Adrenal gland (tissue), 5 donors: ENCODE results near the gene ADAMTS18.

Source experiments
- POLR2A ChIP-seq, 2 donors: fragments of 450-650 bp; IDR thresholded peaks; one replicate each; pipeline ENCODE4 v1.6.1; 2017; ENCODE audit warnings: antibody characterized with exemption in 2 of 2, mild to moderate bottlenecking in 2 of 2, moderate library complexity in 1 of 2
- TF ChIP-seq, protein P1 (sequence below), 6 experiments: fragments of 450-650 bp in 4 of 6; fragments of 200-600 bp in 2 of 6; sonication (generic) in 1 of 6; IDR thresholded peaks; 1 replicate in 5 of 6; 2 replicates in 1 of 6; pipeline versions ENCODE4 v1.5.1 to v1.8.0; 2016 to 2021; ENCODE audit warnings: antibody characterized with exemption in 6 of 6, mild to moderate bottlenecking in 2 of 6, moderate library complexity in 1 of 6
- donor health status: DM: no; HTN: no; CAD: no.

DNA sequence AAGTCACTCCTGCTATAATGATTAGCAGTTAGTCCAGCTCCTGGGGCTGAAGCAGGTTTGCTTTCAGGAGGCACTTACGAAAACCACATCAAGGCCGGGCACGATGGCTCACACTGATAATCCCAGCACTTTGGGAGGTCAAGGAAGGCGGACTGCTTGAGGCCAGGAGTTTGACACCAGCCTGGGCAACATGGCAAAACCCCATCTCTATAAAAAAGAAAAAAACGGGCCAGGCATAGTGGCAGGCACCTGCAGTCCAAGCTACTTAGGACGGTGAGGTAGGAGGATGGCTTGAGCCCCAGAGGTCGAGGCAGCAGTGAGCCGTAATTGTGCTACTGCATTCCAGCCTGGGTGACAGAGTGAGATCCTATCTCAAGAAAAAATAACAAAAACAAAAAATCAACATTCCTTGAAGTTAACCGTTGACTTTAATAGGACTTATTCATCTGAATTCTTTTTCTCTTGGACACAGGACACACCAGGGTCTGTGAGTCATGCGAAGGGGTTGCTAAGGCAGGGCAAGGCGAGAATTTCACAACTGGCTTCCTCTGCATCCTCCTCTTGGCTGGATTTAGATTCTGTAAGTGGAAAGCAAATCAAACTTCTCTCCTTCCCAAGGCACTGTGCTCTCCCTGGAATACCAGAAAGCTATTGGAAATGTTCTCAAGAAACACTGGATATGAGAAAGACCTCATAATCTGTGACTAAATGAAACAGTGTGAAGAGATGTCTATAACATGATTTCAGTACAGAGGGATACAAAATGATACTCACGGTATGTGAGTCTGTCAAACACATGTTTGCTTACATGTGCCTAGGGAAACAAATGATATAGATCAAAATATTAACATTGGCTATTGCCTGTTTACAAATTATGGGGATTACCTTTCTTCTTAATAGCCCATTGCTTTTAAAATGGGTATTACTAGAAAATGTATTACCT lies 136.1 kb downstream of the ADAMTS18 start:
- TF ChIP-seq, protein P1, sequence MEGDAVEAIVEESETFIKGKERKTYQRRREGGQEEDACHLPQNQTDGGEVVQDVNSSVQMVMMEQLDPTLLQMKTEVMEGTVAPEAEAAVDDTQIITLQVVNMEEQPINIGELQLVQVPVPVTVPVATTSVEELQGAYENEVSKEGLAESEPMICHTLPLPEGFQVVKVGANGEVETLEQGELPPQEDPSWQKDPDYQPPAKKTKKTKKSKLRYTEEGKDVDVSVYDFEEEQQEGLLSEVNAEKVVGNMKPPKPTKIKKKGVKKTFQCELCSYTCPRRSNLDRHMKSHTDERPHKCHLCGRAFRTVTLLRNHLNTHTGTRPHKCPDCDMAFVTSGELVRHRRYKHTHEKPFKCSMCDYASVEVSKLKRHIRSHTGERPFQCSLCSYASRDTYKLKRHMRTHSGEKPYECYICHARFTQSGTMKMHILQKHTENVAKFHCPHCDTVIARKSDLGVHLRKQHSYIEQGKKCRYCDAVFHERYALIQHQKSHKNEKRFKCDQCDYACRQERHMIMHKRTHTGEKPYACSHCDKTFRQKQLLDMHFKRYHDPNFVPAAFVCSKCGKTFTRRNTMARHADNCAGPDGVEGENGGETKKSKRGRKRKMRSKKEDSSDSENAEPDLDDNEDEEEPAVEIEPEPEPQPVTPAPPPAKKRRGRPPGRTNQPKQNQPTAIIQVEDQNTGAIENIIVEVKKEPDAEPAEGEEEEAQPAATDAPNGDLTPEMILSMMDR (IDR thresholded peaks at IDR 0.05) = no peak
- TF ChIP-seq POLR2A (IDR thresholded peaks at IDR 0.05) = no peak
